SK-N-SH treated with all-trans-retinoic acid at 6 μM for 48 hours (cell line): ENCODE results near the gene ADAM23.

Experiments used
- ARNTL ChIP-seq: fragments of 450-650 bp; formaldehyde crosslinking; IDR thresholded peaks from 2 replicates; pipeline ENCODE4 v1.5.0; 2020; ENCODE audit warnings: low read depth, mild to moderate bottlenecking, moderate library complexity, borderline replicate concordance
- BACH2 ChIP-seq: fragments of 250-450 bp; sonication (Bioruptor Pico); IDR thresholded peaks from 2 replicates; pipeline ENCODE4 v1.9.0; 2021; ENCODE audit warnings: mild to moderate bottlenecking, borderline replicate concordance
- CSDC2 ChIP-seq: fragments of 250-450 bp; sonication (Bioruptor Pico); IDR thresholded peaks from 2 replicates; pipeline ENCODE4 v1.5.0; 2020; ENCODE audit warnings: mild to moderate bottlenecking, moderate library complexity
- GLIS3 ChIP-seq: fragments of 250-450 bp; sonication (Bioruptor Pico); IDR thresholded peaks from 2 replicates; pipeline ENCODE4 v1.5.0; 2020; ENCODE audit warnings: mild to moderate bottlenecking, moderate library complexity
- OSR1 ChIP-seq: fragments of 250-450 bp; sonication (Bioruptor Pico); IDR thresholded peaks from 2 replicates; pipeline ENCODE4 v1.8.0; 2022; ENCODE audit warnings: moderate library complexity, mild to moderate bottlenecking, inconsistent platforms
- PATZ1 ChIP-seq: fragments of 250-450 bp; sonication (Bioruptor Pico); IDR thresholded peaks from 2 replicates; pipeline ENCODE4 v1.8.0; 2020; ENCODE audit warnings: mild to moderate bottlenecking, moderate library complexity, borderline replicate concordance
- POU6F1 ChIP-seq: fragments of 250-450 bp; sonication (Bioruptor Pico); IDR thresholded peaks from 2 replicates; pipeline ENCODE4 v1.8.0; 2021; ENCODE audit warnings: low read depth, mild to moderate bottlenecking, moderate library complexity, borderline replicate concordance
- RARB ChIP-seq: fragments of 250-450 bp; sonication (Bioruptor Pico); IDR thresholded peaks from 2 replicates; pipeline ENCODE4 v1.8.0; 2021; ENCODE audit warnings: mild to moderate bottlenecking, moderate library complexity
- TCF4 ChIP-seq: fragments of 250-450 bp; sonication (Bioruptor Pico); IDR thresholded peaks from 2 replicates; pipeline ENCODE4 v1.8.0; 2021; ENCODE audit warnings: mild to moderate bottlenecking, moderate library complexity, borderline replicate concordance
- ZC3H10 ChIP-seq: fragments of 250-450 bp; sonication (Bioruptor Pico); IDR thresholded peaks from 2 replicates; pipeline ENCODE4 v1.5.1; 2021; ENCODE audit warnings: mild to moderate bottlenecking, moderate library complexity
- ZFP3 ChIP-seq: fragments of 250-450 bp; sonication (Bioruptor Pico); IDR thresholded peaks from 2 replicates; pipeline ENCODE4 v1.5.0; 2020; ENCODE audit warnings: mild to moderate bottlenecking, moderate library complexity
- ZFP30 ChIP-seq: fragments of 450-650 bp; formaldehyde crosslinking; IDR thresholded peaks from 2 replicates; pipeline ENCODE4 v1.5.0; 2022; ENCODE audit warnings: mild to moderate bottlenecking, moderate library complexity
- ZNF565 ChIP-seq: fragments of 450-650 bp; formaldehyde crosslinking; conservative IDR thresholded peaks from 2 replicates; pipeline ENCODE4 v1.5.0; 2020; ENCODE audit warnings: low read depth, mild to moderate bottlenecking, moderate library complexity
- ZNF8 ChIP-seq: fragments of 450-650 bp; formaldehyde crosslinking; IDR thresholded peaks from 2 replicates; pipeline ENCODE4 v1.5.0; 2020; ENCODE audit warnings: mild to moderate bottlenecking, moderate library complexity

GRCh38 chr2:206511283-206511682, 68.0 kb downstream of the ADAM23 start:
- TF ChIP-seq ARNTL = no peak
- no peak for TF ChIP-seq TCF4
- no peak for TF ChIP-seq PATZ1 (CRISPR knock-in tag)
- no peak for TF ChIP-seq ZFP3 (CRISPR knock-in tag)
- no peak for TF ChIP-seq RARB (CRISPR knock-in tag)
- no peak for TF ChIP-seq ZC3H10
- no peak for TF ChIP-seq GLIS3 (CRISPR knock-in tag)
- no peak for TF ChIP-seq ZNF8 (CRISPR knock-in tag)
- no peak for TF ChIP-seq OSR1
- no peak for TF ChIP-seq CSDC2 (CRISPR knock-in tag)
- no peak for TF ChIP-seq ZFP30 (CRISPR knock-in tag)
- TF ChIP-seq ZNF565 = no peak
- TF ChIP-seq BACH2 = no peak
- no peak for TF ChIP-seq POU6F1 (CRISPR knock-in tag)
